Activated CD4-positive, alpha-beta T cell treated with anti-CD3 and anti-CD28 coated beads, Interleukin-2, Interleukin-4, amounts not matched to agents 100 ng/mL and 50 ng/mL, durations not matched to agents 16 hours and 8 hours (primary cell): ENCODE measurements around the gene CHN2.
A peak's percentile ranks its signal among the peaks of the same experiment; 100 is the strongest.

Experiments used
- DNase-seq: peaks from one replicate; pipeline ENCODE4 v3.0.0-alpha.2; 2020; ENCODE audit warnings: low spot score

CHN2 gene

DNA sequence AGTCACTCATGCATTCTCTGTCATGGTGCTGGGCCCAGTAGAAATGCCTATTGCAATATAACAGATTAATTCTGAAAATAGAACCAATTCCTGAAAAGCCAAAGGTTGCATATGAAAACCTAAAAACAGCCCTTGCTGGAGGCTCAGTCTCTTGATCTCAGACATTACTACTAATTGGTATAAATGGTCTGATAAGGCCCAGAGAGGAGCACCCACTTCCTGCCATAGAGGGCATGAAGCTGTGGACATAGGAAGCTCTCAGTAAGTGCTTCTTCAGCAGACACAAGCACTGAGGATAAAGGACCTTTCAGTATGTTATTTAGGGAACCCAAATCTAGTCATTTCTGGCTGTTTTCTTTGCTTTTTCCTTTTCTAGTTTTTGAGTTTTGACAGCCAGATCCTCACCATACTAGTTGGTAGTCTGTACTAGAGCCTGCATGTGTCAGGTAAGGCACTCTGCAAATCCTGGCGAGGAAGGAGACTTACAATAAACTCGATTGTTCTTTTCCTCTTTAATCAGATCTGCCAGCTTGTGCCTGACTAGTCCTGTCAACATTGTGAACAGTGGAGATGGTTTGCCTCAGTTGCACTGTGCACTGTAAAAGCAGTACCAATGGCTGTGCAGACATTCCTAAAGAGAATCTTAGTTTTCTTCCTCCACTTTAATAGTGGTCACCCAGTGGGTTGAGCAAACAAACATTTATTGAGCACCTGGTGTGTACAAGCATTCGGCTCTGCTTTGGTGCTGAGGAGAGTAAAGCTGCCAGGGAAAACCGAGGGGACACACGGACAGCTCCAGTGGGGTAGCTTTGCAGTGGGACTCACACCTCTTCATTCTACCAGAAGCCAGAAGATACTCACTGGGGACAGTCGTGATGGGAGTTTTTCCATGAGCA lies 140.9 kb downstream of the CHN2 start:
- no peak for DNase-seq

DNA sequence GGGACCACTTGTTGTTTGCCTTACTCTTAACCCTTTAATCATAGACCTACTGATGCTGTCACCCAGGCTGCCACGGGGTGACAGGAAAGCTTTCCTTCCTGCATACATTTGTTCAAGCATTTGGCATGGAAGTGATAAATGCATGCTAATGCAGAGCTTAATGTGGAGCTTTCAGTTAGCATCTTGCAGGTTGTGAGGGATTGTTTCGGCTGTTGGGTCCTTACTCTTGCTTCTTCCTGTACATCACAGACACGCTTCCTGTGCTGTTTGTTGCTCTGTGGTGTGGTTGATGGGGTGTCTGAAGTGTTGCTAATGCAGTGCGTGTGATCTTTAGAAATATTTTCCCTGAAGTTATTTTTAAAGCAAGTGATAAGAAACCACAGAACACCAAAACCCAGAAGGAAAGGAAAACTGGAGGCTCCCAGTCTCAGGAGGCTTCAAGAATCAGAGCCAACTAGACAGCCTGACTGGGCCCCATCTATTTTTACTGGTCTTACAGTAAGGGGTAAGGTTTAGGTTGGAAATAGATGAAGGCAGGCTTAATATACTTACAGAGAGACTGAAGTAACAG lies 143.1 kb downstream of the CHN2 start:
- DNase-seq = peak; percentile 11

DNA sequence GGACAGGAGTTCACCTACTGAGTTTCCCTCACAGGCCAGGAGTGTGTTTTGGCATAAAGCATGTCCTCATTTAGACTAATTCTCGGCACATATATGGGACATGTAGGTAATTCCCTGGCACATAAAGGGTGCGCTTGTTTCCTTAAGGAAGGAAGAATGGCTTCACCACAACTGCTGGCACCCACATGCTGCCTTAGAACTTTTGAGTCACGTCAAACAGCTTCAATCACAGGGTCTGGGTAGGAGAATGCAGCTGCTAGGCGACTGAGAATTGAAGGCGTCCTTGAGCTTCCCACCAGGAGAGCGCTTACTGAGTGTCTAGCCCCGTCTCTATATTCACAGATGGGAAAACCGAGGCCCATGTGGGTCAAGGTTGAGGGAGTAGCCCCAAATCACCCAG lies 146.1 kb downstream of the CHN2 start:
- no peak for DNase-seq

DNA sequence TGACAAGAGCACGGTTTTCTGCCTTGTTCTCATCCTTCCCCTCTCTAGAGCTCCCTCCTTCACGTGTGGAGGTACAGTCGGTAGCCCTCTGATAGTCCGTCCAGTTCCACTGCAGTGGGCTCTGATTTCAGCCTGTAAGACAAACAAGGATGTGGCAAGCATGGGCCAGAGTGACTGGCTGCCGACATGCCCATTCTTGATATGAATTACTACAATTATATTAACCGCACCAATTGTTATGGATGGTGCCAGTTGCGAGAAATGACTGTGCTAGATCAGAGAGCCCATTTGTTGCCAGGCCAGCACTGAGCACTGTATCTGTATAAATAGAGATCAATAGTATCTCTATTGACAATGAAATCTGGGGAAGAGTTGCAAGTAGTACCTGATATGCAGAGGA lies 146.6 kb downstream of the CHN2 start:
- no peak for DNase-seq

DNA sequence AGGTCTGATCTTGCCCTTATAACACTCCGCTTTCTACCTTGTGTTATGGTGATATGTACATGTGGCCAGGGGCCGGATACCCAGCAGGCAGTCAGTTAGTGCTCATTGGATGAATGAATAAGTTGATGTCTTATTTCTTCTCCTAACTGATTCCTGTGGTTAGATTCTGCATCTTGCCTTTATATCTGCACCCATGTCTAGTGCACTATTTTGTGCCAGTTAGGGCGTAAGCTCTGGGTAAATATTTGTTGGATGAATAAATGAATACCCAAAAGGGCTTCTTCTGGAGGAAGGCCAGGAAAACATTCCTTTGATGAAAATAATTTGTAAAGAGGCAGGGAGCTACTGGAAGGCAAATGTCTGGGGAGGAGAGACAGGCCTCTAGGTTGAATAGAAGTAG lies 148.2 kb downstream of the CHN2 start:
- no peak for DNase-seq

DNA sequence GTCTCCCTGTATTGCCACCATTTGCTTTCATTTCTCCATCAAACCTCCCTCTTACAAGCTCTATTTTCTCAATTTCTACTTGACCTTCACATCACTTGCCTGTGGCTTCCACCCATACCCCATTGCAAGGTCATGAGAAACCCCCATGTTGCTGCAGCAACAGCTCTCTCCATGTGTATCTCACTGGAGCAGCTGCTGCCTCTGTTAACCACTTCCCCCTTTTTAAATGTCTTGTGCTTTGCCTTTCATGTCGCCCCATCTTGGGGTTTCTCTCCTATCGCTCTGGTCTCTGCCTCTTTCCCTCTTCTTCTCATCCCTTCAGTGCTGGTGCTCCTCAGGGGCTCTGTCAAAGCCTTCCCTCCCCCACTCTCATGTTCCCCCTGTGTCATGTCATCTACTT lies 148.8 kb downstream of the CHN2 start:
- DNase-seq = no peak

DNA sequence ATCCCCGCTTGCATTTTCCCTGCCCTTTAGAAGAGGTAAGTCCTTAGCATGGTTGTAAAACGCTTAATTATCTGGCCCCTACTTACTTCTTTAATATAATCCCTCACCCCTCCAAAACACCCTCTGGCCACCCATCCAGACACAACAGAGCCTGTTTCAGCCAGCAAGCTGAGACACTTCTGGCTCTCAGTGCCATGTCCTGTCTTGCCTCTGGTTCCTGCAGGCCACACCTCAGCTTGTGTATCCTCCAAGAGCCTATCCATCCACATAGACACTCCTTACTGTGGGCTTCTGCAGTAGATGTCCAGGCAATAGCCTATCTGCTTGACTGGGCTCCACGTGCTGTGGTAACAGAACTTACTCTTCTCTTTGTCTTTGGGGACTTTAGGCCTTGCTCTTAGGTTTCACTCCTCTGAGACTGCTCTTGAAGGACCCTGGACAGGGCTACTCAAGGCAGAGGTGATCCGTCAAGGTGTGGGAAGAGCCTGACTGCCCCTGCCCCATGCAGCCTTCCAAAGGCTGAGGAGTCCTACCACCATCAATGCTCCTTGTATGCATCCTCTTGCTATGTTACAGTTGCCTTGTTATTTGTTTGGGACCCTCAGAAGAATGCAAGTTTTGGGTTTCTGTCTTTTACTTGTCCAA lies 149.9 kb downstream of the CHN2 start:
- DNase-seq = no peak

- DNase-seq = no peak
These were observed 151.0 kb downstream of the CHN2 start for GRCh38 chr7:29345590-29345989.

DNA sequence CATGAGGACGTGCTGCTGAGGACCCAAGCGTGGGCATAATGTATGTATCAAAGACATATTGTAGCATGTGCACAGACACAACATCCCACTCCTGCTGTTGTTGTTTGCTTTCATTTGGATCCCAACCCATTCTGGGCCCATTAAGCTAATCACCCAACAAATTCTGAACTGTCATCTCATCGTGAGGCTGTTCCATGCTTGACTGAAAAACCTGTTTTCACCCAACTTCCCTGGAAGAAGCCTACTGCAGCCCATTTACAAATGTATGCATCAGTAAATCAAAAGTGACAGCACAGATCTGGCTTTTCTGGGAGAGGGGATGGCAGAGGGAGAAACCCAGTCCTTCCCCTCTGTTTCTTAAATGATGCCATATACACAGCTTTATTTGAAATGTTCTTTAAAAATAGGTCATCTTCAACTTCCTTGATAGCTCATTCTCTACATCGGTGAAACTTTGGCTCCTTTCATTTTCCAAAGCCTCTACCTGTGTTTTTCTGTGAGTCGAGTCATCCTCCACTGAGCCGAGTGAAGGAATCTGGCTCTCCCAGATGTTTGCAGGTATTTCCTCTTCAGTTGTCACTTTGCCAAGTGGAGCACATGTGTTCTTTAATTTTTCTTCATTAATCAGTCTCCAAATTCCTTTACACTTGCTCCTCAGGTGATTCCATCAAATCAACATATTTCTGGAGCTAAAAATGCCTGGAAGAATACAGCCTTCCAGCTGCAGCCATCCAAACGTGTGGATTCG lies 151.8 kb downstream of the CHN2 start:
- DNase-seq = no peak

- DNase-seq = no peak
These were observed 154.8 kb downstream of the CHN2 start for GRCh38 chr7:29349362-29349761.

- DNase-seq = no peak
These were observed 155.8 kb downstream of the CHN2 start for GRCh38 chr7:29350351-29350750.

- no peak for DNase-seq
These were observed 157.5 kb downstream of the CHN2 start for GRCh38 chr7:29352041-29352440.

DNA sequence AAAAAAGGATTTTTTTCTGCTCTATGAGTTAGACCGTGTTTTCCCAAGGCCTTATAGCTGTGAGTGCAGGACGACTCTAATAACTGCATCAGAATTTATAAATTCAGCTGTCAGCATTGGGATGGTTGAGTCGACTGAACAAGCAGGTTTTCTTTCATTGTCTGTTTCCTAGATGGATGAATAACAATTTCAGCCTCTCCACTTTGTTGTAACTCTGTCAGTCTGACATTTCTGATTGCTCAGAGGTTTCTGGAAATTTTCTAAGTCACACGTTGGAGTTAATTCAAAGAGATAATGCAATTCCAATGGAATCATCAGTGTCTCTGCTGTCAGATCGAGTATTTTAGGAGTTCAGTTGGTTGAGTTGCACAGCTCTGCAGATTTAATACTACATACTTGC lies 159.2 kb downstream of the CHN2 start:
- no peak for DNase-seq

- DNase-seq = no peak
These were observed 159.8 kb downstream of the CHN2 start for GRCh38 chr7:29354340-29354739.

GRCh38 chr7:29355388-29355787 lies 160.8 kb downstream of the CHN2 start:
- DNase-seq = no peak

DNA sequence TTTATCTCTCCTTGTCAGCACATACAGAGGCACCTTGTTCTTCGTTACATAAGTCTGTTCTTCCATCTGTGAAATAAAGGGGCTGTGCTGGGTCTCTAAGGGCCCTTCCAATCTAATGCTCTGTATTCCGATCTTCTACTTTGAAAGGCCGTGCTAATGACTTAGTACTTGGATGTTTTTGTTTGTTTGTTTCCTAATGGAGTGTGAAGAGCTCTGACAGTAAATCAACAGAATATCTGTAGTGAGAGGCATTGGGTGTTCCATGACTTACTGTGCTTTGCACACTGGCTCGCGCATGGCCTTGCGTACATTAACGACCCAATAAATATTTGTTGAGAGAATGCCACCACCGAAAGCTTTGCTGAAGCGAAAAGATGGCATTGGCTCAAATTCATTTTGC lies 162.1 kb downstream of the CHN2 start:
- DNase-seq = no peak

DNA sequence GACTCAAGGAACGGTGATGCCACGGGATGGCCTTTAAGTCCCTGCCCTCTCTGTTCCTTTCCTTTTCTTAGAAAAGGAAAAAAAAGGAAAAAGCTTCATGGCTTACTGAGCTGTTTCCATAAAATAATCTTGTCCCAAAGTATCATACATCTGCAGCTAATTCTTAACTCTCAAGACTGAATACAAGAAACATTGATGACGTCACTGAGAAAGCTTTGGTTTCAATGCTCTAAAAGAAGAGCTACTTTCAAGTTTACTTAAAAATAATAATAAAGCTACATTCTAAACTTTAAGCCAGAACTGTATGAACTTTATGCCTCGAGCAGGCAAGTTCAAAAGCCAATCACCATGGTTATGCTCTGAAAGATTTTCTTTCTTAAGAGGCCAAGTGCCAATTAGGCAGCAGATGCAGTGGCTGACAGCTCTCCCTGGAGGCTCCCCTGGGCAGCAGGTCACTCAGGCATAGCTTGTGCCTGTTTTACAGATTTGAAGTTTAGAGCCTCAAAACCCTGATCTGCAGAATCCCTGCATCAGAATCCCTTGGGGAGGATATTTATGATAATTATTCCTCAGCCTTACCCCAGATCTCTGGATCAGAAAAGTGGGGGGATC lies 165.0 kb downstream of the CHN2 start:
- no peak for DNase-seq

DNA sequence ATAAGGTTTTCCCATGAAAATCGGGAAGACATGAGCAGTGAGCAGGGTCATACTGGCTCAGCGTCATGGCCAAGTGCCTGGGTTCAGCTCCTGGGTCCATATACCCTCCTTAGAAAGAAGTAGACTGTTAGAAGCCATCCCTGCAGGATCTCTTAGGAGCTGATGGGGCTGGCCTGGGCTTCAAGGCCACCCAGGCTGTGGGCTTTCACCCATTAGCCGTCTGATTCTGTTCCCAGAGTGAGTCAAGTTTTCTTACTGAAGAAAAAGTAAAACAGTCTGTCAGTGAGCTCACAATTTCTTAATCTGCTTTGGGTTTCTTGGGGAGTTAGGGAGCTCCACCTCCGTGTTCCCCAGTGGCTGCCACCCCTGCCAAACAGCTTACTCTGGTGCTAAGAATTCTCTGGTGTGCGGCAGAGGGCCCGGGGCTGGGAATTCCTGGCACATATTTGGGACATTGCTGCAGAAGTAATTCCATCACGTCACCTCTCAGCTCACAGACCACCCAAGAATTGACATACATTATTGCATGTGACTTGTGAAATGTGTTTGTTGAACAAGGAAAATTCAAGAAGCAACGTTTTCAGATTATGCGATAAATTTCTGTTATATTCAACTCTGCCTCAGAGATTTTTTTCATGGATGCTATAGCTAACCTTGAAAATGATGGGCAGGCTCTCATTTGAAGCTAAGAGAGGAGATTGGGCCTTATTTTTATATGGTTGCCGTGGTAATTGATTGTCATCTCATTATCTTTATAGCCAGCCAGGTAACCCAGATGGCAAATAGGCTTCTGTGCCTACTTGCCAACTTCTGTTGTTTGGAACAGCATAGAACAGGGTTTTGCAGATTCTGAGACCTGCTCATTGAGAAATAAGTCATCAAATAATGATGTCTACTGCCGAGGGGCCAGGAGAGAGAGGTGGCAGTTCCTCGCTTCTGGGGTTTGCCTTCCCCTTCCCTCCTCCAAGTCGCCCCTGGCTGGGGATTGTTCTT lies 166.4 kb downstream of the CHN2 start:
- no peak for DNase-seq

GRCh38 chr7:29362380-29362779 lies 167.8 kb downstream of the CHN2 start:
- DNase-seq = no peak

- no peak for DNase-seq
These were observed 169.3 kb downstream of the CHN2 start for GRCh38 chr7:29363636-29364425.
